GM19023 (cell line): ENCODE measurements around the gene SEPTIN11.

Experiments
- ATAC-seq: cut with Tn5 transposase; IDR thresholded peaks from one replicate; pipeline ENCODE4 v1.9.1; 2021; ENCODE audit warnings: mild to moderate bottlenecking, moderate library complexity; ENCODE audit not compliant: unreplicated experiment

SEPTIN11 gene

GRCh38 chr4:76977736-76978350, 28.3 kb downstream of the SEPTIN11 start:
- ATAC-seq, result no peak

DNA sequence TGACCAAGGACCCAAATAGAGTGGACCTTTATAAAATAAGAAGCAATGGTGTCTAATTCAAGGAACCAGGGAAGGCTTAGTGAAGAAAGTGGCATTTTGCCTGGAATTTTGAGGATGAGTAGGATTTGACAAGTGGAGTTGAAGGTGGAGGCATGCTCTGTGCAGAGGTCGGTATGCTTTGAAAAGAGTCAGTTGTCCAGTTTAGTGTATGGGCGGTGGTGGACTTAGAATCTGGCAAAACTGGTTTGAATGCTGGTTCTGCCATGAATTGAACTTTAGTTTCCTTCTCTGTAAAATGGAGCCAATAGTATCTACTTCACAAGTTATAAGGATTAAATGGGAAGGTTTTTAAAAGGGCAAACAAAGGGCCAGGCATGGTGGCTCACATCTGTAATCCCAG, 29.7 kb downstream of the SEPTIN11 start:
- ATAC-seq, result no peak

DNA sequence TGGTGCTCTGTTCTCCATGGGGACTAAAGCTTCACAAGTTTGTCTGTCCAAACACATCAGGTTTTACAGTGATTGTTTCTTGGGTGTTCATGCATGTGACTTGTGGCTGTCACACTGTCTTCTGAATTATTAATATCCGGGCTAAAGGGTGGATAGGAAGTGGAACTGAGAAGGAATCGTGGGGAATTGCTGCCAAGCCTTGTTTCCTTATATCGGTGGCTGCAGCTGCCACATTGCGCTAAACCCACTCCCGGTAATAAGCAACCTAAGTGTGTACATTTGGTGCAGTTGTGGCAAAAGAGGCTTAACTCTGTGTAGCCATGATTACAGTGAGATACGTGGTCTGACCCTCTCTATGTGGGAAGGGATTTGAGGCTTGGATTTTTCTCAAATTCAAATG, 30.7 kb downstream of the SEPTIN11 start:
- no peak for ATAC-seq

- no peak for ATAC-seq
These were observed 32.1 kb downstream of the SEPTIN11 start for GRCh38 chr4:76981644-76982043.

DNA sequence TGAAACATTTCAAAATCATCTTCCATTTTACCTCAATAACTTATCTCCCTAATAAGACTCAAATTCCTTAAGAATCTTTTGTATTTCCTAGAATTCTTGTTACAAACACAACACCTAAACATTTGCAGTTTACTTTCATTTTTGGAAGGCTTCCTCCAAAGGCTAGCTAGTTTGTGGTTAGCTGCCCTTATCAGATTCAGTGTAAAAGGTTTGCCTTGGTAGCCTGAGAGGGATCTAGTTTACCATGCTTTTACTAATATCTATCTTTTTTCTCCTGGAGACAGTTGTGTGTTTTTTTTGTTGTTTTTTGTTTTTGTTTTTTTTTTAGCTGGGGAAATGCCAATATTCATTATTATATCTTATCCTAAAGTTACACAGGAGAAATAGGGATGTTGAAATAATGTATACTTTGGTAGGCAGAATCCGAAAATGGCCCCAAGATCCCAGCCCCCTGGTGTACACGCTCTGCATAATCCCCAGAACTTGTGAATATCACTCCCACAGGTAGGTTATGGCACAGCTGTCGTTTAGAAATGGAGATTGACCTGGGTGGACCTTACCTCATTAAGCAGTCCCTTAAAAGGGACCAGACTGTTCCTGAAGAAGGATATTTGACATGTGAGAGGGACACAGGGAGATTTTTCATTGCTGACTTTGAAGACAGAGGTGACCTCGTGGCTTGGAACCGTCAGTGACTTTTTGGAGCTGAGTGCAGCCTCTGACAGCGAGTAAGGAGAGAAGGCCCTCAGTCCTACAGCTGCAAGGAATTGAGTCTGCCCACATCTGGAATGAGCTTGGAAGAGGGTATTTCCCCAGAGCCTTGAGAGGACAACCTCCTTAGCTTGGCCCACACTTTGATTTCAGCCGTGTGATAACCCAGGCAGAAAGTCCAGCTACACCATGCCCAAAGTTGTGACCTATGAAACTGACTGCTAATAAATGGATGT, 33.4 kb downstream of the SEPTIN11 start:
- ATAC-seq, result no peak

- no peak for ATAC-seq
These were observed 34.6 kb downstream of the SEPTIN11 start for GRCh38 chr4:76984127-76984526.

- ATAC-seq, result no peak
These were observed 35.2 kb downstream of the SEPTIN11 start for GRCh38 chr4:76984788-76985211.

GRCh38 chr4:76987153-76987591, 37.6 kb downstream of the SEPTIN11 start:
- no peak for ATAC-seq

DNA sequence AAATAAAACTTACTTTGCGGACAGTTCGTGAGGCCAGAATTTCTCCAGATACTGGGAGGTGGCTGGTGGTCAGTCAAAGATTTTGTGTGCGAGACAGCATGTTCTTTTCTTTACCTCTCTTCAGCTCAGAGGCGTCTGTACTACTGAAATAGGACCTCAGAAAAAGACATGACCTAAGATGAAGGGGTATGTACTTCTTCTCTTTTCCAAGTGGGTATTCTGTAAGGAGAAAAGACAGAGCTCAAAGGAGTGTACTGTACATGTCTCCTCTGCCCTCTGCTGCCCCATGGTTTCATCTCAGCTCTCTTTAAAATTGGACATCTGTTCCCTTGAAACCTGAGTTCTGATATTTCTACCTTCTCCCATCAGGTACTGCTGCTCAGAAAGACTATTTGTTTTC, 38.1 kb downstream of the SEPTIN11 start:
- ATAC-seq, result no peak

GRCh38 chr4:76989391-76990061, 40.0 kb downstream of the SEPTIN11 start:
- ATAC-seq, result no peak

- ATAC-seq, result no peak
These were observed 40.9 kb downstream of the SEPTIN11 start for GRCh38 chr4:76990288-76991080.

DNA sequence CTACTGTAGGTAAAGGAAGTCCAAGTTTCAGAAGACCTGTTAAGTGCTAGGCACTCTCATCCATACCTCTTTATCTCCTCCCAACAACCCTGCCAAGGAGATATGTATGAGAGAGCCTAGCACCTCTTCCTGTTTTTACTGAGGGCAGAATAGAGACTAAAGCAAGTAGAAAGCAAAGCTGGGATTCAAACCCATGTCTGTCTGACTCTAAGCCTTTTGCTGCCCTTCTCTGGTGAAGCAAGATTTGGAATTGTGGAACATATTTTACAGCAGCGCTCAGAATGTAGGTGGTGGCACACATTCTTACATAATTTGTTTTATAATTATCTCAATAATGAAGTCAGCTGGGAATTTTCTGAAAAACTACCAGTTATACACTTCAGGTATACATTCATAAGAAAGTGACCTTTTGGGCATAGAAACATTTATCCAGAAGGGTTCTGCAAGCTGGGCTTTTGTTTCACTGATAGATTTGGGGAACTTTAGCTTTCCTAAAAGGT, 41.7 kb downstream of the SEPTIN11 start:
- ATAC-seq, result no peak

GRCh38 chr4:76993787-76994641, 44.5 kb downstream of the SEPTIN11 start:
- peak; percentile 87 for ATAC-seq

GRCh38 chr4:76995776-76996175, 46.2 kb downstream of the SEPTIN11 start:
- ATAC-seq, result no peak

DNA sequence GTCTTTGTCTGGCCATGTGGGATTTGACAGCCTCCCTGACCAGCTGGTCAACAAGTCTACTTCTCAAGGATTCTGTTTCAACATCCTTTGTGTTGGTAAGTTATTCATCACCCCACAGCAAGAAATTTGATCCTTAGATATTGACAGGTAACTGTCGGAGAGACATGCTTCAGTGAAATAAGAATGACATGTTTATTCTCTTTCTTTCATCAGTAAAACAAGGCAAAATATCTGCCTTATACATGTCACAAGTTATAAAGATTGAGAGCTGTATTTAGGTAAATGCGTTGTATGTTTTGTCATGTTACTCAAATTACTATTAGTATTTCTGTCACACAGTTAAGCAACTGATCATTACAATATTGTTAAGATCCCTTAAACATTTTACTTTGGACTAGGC, 46.9 kb downstream of the SEPTIN11 start:
- ATAC-seq, result no peak

- ATAC-seq, result no peak
These were observed 47.5 kb downstream of the SEPTIN11 start for GRCh38 chr4:76997077-76997476.

DNA sequence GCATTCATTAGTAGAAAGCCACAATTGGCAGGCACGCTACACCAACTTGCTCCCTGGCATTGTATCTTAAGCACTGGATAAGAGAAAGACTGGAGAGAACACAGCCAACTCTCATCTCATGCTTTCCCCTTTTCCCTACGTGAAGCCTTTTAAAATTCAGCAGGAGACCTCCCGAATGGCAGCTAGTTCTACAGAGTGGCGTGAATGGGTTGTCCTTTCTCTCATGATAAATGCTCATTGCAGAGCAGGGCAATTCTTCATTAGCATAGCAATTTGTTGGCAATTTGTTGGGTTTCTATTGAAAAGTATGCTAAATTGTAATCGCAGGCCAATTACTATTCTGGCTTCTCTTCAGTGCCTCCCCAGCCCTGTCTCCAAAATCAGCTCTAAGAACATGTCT, 48.0 kb downstream of the SEPTIN11 start:
- no peak for ATAC-seq

- ATAC-seq, result no peak
These were observed 48.8 kb downstream of the SEPTIN11 start for GRCh38 chr4:76998251-76998901.
